Activated naive CD8-positive, alpha-beta T cell treated with anti-CD3 and anti-CD28 coated beads, Interleukin-2, amount 50 U/mL, for 24 hours (primary cell): ENCODE measurements around the gene SLC44A4.
"Not testable (repeated sequence)": the region's sequence is repeated elsewhere in the genome, so short reads cannot be mapped to it uniquely, and the experiment has no call there.

Experiments used
- ATAC-seq: fragments of 150-1000 bp; cut with Tn5 transposase; one replicate; pipeline ENCODE4 v1.10.0; 2021
- DNase-seq: peaks from one replicate; pipeline ENCODE4 v3.0.0; 2021
- H3K27ac Mint-ChIP-seq: one replicate; pipeline ENCODE4 v1.8.0; 2021; ENCODE audit warnings: mild to moderate bottlenecking, mixed read lengths
- H3K27me3 Mint-ChIP-seq: one replicate; pipeline ENCODE4 v1.8.0; 2021; ENCODE audit warnings: mixed read lengths
- H3K36me3 Mint-ChIP-seq: one replicate; pipeline ENCODE4 v1.8.0; 2021; ENCODE audit warnings: low read depth, mixed read lengths
- H3K4me1 Mint-ChIP-seq: one replicate; pipeline ENCODE4 v1.8.0; 2021; ENCODE audit warnings: mixed read lengths
- H3K4me3 Mint-ChIP-seq: one replicate; pipeline ENCODE4 v1.8.0; 2021; ENCODE audit warnings: mild to moderate bottlenecking, moderate library complexity, mixed read lengths
- H3K9me3 Mint-ChIP-seq: one replicate; pipeline ENCODE4 v1.8.0; 2021; ENCODE audit warnings: mixed read lengths

SLC44A4 gene

GRCh38 chr6:31907158-31907813 lies 28.5 kb upstream of the SLC44A4 start:
- H3K36me3 Mint-ChIP-seq, result no peaks in the 10 kb centered on the region
- H3K27me3 Mint-ChIP-seq, result peaks cover 12% of the 10 kb centered on the region
- H3K9me3 Mint-ChIP-seq, result no peaks in the 10 kb centered on the region
- ATAC-seq (peak; percentile 45), DNase-seq (no peak)
- peaks cover 26% of the 10 kb centered on the region for H3K4me1 Mint-ChIP-seq
- H3K27ac Mint-ChIP-seq, result no peak overlapping the region
- no peak overlapping the region for H3K4me3 Mint-ChIP-seq

- H3K27ac Mint-ChIP-seq, DNase-seq, H3K4me3 Mint-ChIP-seq, ATAC-seq, H3K9me3 Mint-ChIP-seq, H3K36me3 Mint-ChIP-seq: not testable (repeated sequence)
- peaks cover 21% of the 10 kb centered on the region for H3K4me1 Mint-ChIP-seq
- H3K27me3 Mint-ChIP-seq, result peaks cover 11% of the 10 kb centered on the region
Observed at GRCh38 chr6:31906727-31907126, 27.9 kb upstream of the SLC44A4 start.

GRCh38 chr6:31906122-31906521 lies 27.3 kb upstream of the SLC44A4 start:
- no peak for DNase-seq
- no peak for ATAC-seq
- H3K27me3 Mint-ChIP-seq, result peaks cover 11% of the 10 kb centered on the region
- H3K4me1 Mint-ChIP-seq, result peaks cover 17% of the 10 kb centered on the region
- no peak overlapping the region for H3K27ac Mint-ChIP-seq
- no peaks in the 10 kb centered on the region for H3K9me3 Mint-ChIP-seq
- no peak overlapping the region for H3K4me3 Mint-ChIP-seq
- no peaks in the 10 kb centered on the region for H3K36me3 Mint-ChIP-seq

DNA sequence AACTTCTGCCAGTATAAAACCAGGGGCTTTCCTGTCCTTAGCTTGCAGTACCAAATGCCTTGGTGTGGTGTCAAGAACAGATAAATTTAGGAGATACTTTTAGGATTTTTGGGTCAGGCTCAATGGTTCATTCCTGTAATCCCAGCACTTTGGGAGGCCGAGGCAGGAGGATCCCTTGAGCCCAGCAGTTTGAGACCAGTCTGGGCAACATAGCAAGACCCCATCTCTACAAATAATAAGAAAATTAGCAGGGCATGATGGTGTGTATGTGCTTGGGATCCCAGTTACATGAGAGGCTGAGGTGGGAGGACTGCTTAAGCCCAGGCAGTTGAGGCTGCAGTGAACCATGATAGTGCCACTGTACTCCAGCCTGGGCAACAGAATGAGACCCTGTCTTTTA lies 26.2 kb upstream of the SLC44A4 start:
- ATAC-seq (no peak), DNase-seq (no peak)
- Mint-ChIP-seq H3K9me3 (no peaks in the 10 kb centered on the region), H3K27ac (no peak overlapping the region), H3K4me3 (no peak overlapping the region), H3K36me3 (no peaks in the 10 kb centered on the region), H3K27me3 (peaks cover 8% of the 10 kb centered on the region), H3K4me1 (peaks cover 12% of the 10 kb centered on the region)

- H3K27ac Mint-ChIP-seq, result no peak overlapping the region
- H3K4me3 Mint-ChIP-seq, result no peak overlapping the region
- DNase-seq, result no peak
- H3K36me3 Mint-ChIP-seq, result no peaks in the 10 kb centered on the region
- H3K27me3 Mint-ChIP-seq, result peaks cover 6% of the 10 kb centered on the region
- ATAC-seq, result no peak
- H3K9me3 Mint-ChIP-seq, result no peaks in the 10 kb centered on the region
- peaks cover 20% of the 10 kb centered on the region for H3K4me1 Mint-ChIP-seq
Observed at GRCh38 chr6:31903957-31904356, 25.2 kb upstream of the SLC44A4 start.

- Mint-ChIP-seq H3K27me3 (peaks cover 4% of the 10 kb centered on the region), H3K4me1 (peaks cover 26% of the 10 kb centered on the region), H3K4me3 (peak within 1 kb of the TSS; percentile 81), H3K36me3 (no peaks in the 10 kb centered on the region), H3K27ac (peak within 1 kb of the TSS; percentile 82), H3K9me3 (no peaks in the 10 kb centered on the region)
- peak; percentile 71 for ATAC-seq
- peak; percentile 86 for DNase-seq
Observed at GRCh38 chr6:31901953-31902643, 23.3 kb upstream of the SLC44A4 start, which contains the start of gene ZBTB12. TSS of gene ZBTB12 (minus strand) at chr6:31902086. CDS start at chr6:31901305, 781 bp downstream.

DNA sequence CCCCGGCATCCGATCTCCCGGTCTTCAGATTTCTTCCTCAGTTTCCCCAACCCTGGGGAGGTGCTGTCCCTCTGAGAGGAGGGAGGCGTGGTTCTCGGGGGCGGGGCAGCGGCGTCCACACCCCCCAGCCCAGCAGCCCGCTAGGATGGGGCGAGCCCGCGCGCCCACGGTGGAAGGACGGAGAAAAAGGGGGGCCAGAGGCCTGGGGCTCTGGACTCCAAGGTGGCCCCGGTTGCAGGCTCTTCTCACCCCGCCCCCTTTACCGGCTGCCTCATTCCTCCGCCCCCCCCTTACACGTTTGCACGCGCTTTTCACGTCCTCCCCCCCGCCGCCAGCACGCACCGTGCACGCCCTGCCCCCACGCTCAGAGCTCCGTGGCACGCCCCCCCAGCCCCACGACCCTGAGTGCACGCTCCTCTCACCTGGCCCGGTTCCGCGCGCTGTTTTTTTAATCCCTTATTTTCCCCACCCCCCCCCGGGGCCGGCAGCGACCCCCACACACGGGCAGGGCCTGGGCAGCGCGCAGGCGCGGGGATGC lies 22.7 kb upstream of the SLC44A4 start:
- Mint-ChIP-seq H3K4me3 (peak overlapping the region; percentile 57), H3K4me1 (peaks cover 28% of the 10 kb centered on the region), H3K36me3 (no peaks in the 10 kb centered on the region), H3K27me3 (peaks cover 3% of the 10 kb centered on the region), H3K27ac (peak overlapping the region; percentile 22), H3K9me3 (no peaks in the 10 kb centered on the region)
- ATAC-seq (peak; percentile 12), DNase-seq (peak; percentile 68)

DNA sequence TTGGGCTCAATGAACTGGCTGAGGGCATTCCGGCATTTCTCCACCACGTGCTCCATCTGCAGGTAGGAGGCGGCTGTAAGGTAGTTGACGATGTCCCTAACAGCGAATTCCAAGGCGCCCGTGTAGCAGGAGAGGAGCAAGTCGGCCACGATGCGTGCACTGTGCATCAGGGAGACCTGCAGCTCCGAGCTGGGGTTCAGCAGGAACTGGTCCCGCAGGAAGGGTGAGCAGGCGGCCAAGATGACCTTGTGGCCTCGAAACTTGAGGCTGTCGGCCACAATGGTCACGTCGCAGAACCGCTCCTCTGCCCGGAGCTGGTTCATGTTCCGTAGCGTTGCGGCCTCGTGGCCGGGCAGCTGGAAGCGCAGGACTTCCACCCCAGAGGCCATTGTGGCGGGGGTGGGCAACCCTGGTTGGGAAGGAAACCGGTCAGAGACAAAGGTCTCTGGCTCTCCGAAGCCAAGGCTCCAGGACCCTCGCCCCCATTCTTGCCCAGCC lies 22.2 kb upstream of the SLC44A4 start:
- ATAC-seq, result no peak
- Mint-ChIP-seq H3K27ac (peak overlapping the region; percentile 22), H3K36me3 (no peaks in the 10 kb centered on the region), H3K4me3 (peak overlapping the region; percentile 57), H3K9me3 (no peaks in the 10 kb centered on the region), H3K4me1 (peaks cover 32% of the 10 kb centered on the region), H3K27me3 (no peaks in the 10 kb centered on the region)
- DNase-seq, result no peak

DNA sequence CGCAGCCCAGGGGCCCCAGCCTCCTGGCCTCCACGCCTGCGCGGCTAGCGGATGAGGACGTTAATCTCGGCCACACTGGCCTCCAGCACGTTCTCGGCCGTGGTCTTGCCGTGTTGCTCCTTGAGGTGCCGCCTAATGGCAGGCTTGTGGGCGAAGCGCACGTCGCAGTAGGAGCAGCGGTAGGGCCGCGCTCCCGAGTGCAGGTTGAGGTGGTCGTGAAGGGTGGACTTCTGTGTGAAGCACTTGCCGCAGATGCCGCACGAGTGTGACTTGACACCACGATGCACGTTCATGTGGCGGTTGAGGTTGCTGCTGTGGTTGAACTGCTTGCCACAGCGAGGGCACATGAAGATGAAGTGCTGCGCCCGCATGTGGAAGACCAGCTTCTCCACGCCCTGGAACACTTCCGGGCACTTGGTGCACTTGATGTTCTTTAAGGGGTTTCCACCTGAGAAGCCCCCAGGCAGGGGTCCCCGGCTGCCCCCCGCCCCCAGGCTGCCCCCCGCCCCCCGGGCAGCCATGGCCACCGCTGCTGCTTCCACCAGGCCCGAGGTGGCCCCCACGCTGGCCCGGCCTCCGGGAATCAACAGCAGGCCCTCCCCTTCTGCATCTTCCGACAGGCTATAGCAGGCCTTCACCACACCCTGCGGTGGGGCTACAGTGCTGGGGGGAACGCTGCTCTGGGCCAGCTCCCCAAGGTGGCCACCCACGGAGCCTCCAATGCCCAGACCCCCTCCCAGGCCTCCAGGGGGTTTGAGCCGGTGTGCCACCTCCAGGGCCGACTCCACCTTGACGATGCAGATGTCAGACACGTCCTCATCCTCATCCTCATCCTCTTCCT lies 21.3 kb upstream of the SLC44A4 start:
- peak; percentile 19 for DNase-seq
- no peaks in the 10 kb centered on the region for H3K36me3 Mint-ChIP-seq
- H3K4me3 Mint-ChIP-seq, result peak overlapping the region; percentile 94
- no peak overlapping the region for H3K27ac Mint-ChIP-seq
- no peaks in the 10 kb centered on the region for H3K27me3 Mint-ChIP-seq
- H3K9me3 Mint-ChIP-seq, result no peaks in the 10 kb centered on the region
- H3K4me1 Mint-ChIP-seq, result peaks cover 37% of the 10 kb centered on the region
- no peak for ATAC-seq

DNA sequence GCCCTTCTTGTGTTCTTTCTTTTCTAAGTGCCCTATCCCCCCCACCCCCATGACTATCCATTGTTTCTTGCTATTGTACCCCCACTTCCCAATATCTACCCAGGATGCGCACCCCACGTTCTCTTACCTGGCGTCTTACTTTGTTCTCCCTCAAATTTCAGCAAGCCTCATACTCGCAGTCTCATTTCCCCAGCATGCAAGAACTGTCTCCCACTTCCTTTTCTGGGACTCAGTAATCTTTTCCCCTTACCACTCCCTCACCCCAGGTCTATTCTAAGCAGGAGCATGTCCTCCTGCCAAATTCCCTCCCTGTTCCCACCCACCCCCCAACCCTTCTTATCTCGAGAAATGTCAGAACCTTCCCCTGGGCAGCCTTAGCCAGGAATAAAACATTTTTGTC lies 20.4 kb upstream of the SLC44A4 start:
- no peaks in the 10 kb centered on the region for H3K36me3 Mint-ChIP-seq
- no peaks in the 10 kb centered on the region for H3K9me3 Mint-ChIP-seq
- H3K27me3 Mint-ChIP-seq, result no peaks in the 10 kb centered on the region
- ATAC-seq, result no peak
- peaks cover 37% of the 10 kb centered on the region for H3K4me1 Mint-ChIP-seq
- peak overlapping the region; percentile 94 for H3K4me3 Mint-ChIP-seq
- H3K27ac Mint-ChIP-seq, result peak overlapping the region; percentile 9
- DNase-seq, result no peak

DNA sequence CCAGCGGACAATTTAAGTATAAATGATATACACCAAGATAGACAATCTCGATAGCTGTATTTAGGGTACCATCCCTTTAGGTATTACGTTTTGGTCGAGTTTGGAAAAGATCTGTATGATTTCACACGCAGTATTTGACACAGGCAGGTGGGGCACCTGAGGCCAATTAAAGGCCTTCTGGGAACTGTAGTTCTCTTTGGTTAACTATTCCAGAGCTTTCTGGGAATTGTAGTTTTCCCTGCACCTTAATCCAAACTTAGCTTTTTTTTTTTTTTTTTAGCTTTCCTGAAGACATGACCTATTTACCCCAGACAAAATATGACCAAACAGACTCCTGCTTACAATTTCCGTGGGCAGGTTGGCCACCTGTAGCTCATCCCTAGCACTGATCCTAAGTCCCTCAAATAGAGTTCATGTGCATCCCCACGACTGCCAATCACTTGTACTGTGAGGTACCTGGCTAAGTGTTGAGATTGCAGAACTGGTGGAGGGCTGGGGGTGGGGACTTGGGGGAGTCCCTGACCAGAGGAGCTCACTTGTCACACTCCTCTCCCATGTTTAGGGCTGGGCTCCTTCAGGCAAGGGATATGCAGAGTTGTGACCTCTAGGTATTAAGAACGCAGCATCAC lies 19.7 kb upstream of the SLC44A4 start:
- Mint-ChIP-seq H3K4me3 (peak overlapping the region; percentile 94), H3K4me1 (peaks cover 37% of the 10 kb centered on the region), H3K27me3 (no peaks in the 10 kb centered on the region), H3K27ac (peak overlapping the region; percentile 93), H3K9me3 (no peaks in the 10 kb centered on the region), H3K36me3 (peaks cover under 1% of the 10 kb centered on the region)
- peak; percentile 11 for ATAC-seq
- peak; percentile 36 for DNase-seq

DNA sequence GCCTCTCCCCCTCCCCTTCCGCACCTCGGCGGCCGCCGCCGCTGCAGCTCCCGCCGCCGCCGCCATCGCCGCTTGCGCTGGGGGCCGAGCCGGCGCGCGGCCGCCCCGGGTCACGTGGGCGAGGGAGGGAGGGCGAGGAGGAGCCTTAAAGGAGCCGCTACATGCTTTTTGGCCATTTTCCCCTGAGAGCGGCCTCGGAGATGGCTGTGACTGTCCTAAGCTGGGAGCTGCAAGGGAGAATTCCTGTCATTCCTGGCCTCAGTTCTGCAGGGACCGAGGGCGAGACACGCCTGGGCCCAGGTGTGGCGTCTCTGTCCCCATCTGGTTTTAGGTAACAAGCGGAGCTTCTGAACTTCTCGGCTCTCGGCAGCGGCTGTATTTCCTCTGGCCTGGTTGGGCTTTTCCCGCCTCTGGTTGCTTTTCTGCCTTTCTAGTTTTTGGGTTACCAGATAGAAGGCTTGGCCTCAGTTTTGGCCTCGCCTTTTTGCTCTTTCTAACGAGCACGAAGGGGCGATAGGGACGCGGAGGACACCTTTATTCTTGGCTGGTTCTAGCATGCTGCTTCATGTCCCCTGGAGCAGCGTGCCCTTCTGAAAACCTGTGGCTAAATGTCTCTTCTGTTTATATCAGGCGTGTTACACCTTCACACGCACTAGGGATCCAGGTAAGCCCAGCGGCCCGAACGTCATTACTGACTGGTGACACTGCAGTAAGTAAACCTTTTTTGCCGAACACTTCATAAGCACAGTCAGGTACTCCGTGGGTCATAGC lies 19.0 kb upstream of the SLC44A4 start, which contains the start of gene EHMT2:
EHMT2 (minus strand) TSS at position 87 of the 771 bp plus-strand sequence; CDS start at position 66, 21 bp downstream.
- peak; percentile 62 for ATAC-seq
- peaks cover 6% of the 10 kb centered on the region for H3K36me3 Mint-ChIP-seq
- peaks cover 34% of the 10 kb centered on the region for H3K4me1 Mint-ChIP-seq
- peak within 1 kb of the TSS; percentile 94 for H3K4me3 Mint-ChIP-seq
- no peaks in the 10 kb centered on the region for H3K27me3 Mint-ChIP-seq
- no peaks in the 10 kb centered on the region for H3K9me3 Mint-ChIP-seq
- DNase-seq, result peak; percentile 90
- peak within 1 kb of the TSS; percentile 93 for H3K27ac Mint-ChIP-seq

DNA sequence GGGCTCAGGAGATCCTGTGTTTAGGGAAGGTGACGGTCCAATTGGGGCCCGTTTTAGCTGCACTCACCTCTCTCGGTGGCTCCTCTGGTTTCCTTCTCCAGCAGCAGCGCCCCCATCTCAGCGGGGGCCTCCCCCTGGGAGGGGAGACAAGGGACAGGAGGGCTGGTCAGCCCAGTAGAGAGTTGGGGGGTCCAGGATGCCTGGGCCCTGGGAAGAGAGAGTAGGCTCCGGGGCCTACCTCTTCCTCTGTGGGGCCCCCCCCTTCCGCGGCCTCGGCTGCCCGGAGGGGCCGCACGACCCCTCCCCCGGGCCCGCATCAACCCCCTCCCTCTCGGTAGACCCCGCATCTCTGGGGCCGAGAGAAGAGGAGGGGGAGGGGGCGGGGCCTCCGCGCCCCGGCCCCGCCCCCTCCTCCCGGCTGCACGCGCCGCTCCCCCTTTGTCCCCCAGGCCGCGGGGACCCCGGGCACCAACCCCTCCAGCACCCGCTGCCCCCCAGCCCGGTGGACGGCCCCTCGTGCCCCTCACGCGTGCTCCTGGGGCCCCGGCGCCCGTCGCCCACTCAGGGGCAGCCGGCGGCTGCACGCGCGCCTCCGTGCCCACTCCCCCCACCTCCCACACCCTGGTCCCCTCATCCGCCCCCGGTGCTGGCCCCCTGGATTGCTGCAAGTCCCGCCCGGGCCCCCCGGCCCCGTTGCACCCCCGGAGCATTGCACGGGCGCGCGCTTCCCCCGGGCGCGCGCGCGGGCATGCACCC lies 18.2 kb upstream of the SLC44A4 start:
- ATAC-seq (no peak), DNase-seq (peak; percentile 21)
- peaks cover 29% of the 10 kb centered on the region for H3K4me1 Mint-ChIP-seq
- H3K9me3 Mint-ChIP-seq, result no peaks in the 10 kb centered on the region
- H3K36me3 Mint-ChIP-seq, result peaks cover 10% of the 10 kb centered on the region
- H3K27me3 Mint-ChIP-seq, result no peaks in the 10 kb centered on the region
- peak overlapping the region; percentile 83 for H3K27ac Mint-ChIP-seq
- peak overlapping the region; percentile 83 for H3K4me3 Mint-ChIP-seq
